OCI-LY7 (cell line): ENCODE measurements around the gene TRIM29. TPM values are rescaled to one million over a fixed set of nuclear protein-coding genes. Genes with fewer than 3 reads are reported as not detected.

Experiments
- Bru-seq: library from RNA; stranded (reverse); fragments of 400-500 nt; gene quantifications from one replicate; lab custom pipeline; 2021; lab: Mats Ljungman, UMichigan
- BruChase-seq, 2 experiments: library from RNA; stranded (reverse); fragments of 400-500 nt; gene quantifications; one replicate each; lab custom pipeline; 2021; lab: Mats Ljungman, UMichigan
- BruUV-seq: library from RNA; stranded (reverse); fragments of 400-500 nt; replicated peaks from 2 replicates; lab custom pipeline; 2021; lab: Mats Ljungman, UMichigan
- CTCF ChIA-PET: fragments of 300-600 bp; sonication (Branson Sonifier 250); formaldehyde crosslinking; loops from one replicate; lab custom pipeline; 2022; ENCODE audit warnings: antibody characterized with exemption; ENCODE audit not compliant: unreplicated experiment; lab: Charles Lee
- POLR2A ChIA-PET: fragments of 300-600 bp; sonication (Branson Sonifier 250); formaldehyde crosslinking; loops from one replicate; lab custom pipeline; 2022; ENCODE audit warnings: antibody characterized with exemption; lab: Charles Lee
- DNase-seq: peaks from one replicate; pipeline ENCODE4 v3.0.0-alpha.2; 2015; ENCODE audit warnings: low spot score
- H2AFZ ChIP-seq: fragments of 200-600 bp; sonication (generic), shearing (Covaris generic); 2 replicates; pipeline ENCODE4 v1.6.1; 2014; ENCODE audit warnings: mild to moderate bottlenecking, antibody characterized with exemption, low read length, moderate library complexity
- H3K27ac ChIP-seq: fragments of 200-600 bp; sonication (generic); 2 replicates; pipeline ENCODE4 v1.5.1; 2014; ENCODE audit warnings: mixed run types, low read depth, mild to moderate bottlenecking, moderate library complexity, low read length, inconsistent platforms; ENCODE audit not compliant: poor library complexity, severe bottlenecking
- H3K36me3 ChIP-seq: fragments of 200-600 bp; sonication (generic); 2 replicates; pipeline ENCODE4 v1.6.1; 2014; ENCODE audit warnings: mild to moderate bottlenecking, antibody characterized with exemption, low read length, moderate library complexity, mixed read lengths; ENCODE audit not compliant: insufficient read depth
- H3K4me1 ChIP-seq: fragments of 200-600 bp; sonication (generic); 2 replicates; pipeline ENCODE4 v1.5.1; 2014; ENCODE audit warnings: mild to moderate bottlenecking, low read length; ENCODE audit not compliant: insufficient read depth, poor library complexity, severe bottlenecking
- H3K4me2 ChIP-seq: fragments of 200-600 bp; sonication (generic); 2 replicates; pipeline ENCODE4 v1.6.1; 2014; ENCODE audit warnings: mild to moderate bottlenecking, low read length
- H3K4me3 ChIP-seq: fragments of 200-600 bp; sonication (generic); 2 replicates; pipeline ENCODE4 v1.5.1; 2014; ENCODE audit warnings: mild to moderate bottlenecking, low read depth, low read length; ENCODE audit not compliant: poor library complexity, severe bottlenecking
- H3K79me2 ChIP-seq: fragments of 200-600 bp; sonication (generic); 2 replicates; pipeline ENCODE4 v1.6.1; 2016; ENCODE audit warnings: low read depth, mild to moderate bottlenecking, low read length, moderate library complexity, mixed read lengths; ENCODE audit not compliant: insufficient read depth
- H3K9me2 ChIP-seq: fragments of 200-600 bp; sonication (generic); 2 replicates; pipeline ENCODE4 v1.6.1; 2016; ENCODE audit warnings: mild to moderate bottlenecking, low read length, mixed read lengths; ENCODE audit not compliant: insufficient read depth
- H3K9me3 ChIP-seq: fragments of 200-600 bp; sonication (generic); 2 replicates; pipeline ENCODE4 v1.6.1; 2014; ENCODE audit warnings: mild to moderate bottlenecking, mixed run types, low read length, mixed read lengths
- H4K20me1 ChIP-seq: fragments of 200-600 bp; sonication (generic); 2 replicates; pipeline ENCODE4 v1.6.1; 2014; ENCODE audit warnings: mild to moderate bottlenecking, antibody characterized with exemption, low read length, moderate library complexity, mixed read lengths; ENCODE audit not compliant: insufficient read depth
- EZH2phosphoT487 ChIP-seq: fragments of 200-600 bp; sonication (generic); IDR thresholded peaks from 2 replicates; pipeline ENCODE4 v1.6.1; 2018; ENCODE audit warnings: low read depth, borderline replicate concordance, mild to moderate bottlenecking, mixed run types, antibody characterized with exemption, low read length, moderate library complexity, mixed read lengths
- intact Hi-C: fragments of 100-400 bp; cut with micrococcal nuclease; formaldehyde crosslinking; loops from one replicate; pipeline ENCODE4 v1.10.0; 2022; ENCODE audit not compliant: unreplicated experiment
- long read RNA-seq: library from polyadenylated mRNA; stranded (forward); transcript quantifications from one replicate; pipeline ENCODE4 v2.0.0, GENCODE V29; 2022
- total RNA-seq, 2 experiments: library from RNA; depleted of rRNA in 1 of 2; stranded (reverse); fragments of >200 nt in 1 of 2; shearing (Covaris generic) in 1 of 2; gene quantifications; 2 replicates each; pipeline ENCODE4 v1.2.3, GENCODE V29; 2014 to 2022
- TF ChIP-seq, protein P1 (sequence below): fragments of 200-600 bp; sonication (generic); conservative IDR thresholded peaks from 2 replicates; pipeline ENCODE4 v1.5.1; 2014; ENCODE audit warnings: mild to moderate bottlenecking, antibody characterized with exemption, low read length, moderate library complexity, mixed read lengths

Gene TRIM29
- total RNA-seq (2014; rRNA removed; shearing (Covaris generic)) = not detected in 2 replicates
- total RNA-seq (2022) = not detected in 2 replicates
- percentile 10 among the genes with signal in this experiment for Bru-seq, nascent RNA
- BruChase-seq, experiment 1, labeled RNA remaining after a 6-hour chase = percentile 12 among the genes with signal in this experiment
- percentile 8 among the genes with signal in this experiment for BruChase-seq, experiment 2, labeled RNA remaining after a 2-hour chase
- long read RNA-seq = 0 reads

- Histone ChIP-seq H3K27ac (no peak within 1 kb of the TSS), H3K79me2 (no peaks in the 10 kb centered on the region), H2AFZ (no peak within 1 kb of the TSS), H3K36me3 (no peaks in the 10 kb centered on the region), H3K4me2 (no peak within 1 kb of the TSS), H3K9me3 (no peaks in the 10 kb centered on the region), H4K20me1 (no peaks in the 10 kb centered on the region), H3K4me1 (no peaks in the 10 kb centered on the region), H3K4me3 (no peak within 1 kb of the TSS), H3K9me2 (no peaks in the 10 kb centered on the region)
- ChIA-PET POLR2A (no interaction called here), CTCF (no interaction called here)
- no TSS peak for BruUV-seq
- intact Hi-C loops = no loop called here
- TF ChIP-seq EZH2phosphoT487 = no peak
- TF ChIP-seq, protein P1, sequence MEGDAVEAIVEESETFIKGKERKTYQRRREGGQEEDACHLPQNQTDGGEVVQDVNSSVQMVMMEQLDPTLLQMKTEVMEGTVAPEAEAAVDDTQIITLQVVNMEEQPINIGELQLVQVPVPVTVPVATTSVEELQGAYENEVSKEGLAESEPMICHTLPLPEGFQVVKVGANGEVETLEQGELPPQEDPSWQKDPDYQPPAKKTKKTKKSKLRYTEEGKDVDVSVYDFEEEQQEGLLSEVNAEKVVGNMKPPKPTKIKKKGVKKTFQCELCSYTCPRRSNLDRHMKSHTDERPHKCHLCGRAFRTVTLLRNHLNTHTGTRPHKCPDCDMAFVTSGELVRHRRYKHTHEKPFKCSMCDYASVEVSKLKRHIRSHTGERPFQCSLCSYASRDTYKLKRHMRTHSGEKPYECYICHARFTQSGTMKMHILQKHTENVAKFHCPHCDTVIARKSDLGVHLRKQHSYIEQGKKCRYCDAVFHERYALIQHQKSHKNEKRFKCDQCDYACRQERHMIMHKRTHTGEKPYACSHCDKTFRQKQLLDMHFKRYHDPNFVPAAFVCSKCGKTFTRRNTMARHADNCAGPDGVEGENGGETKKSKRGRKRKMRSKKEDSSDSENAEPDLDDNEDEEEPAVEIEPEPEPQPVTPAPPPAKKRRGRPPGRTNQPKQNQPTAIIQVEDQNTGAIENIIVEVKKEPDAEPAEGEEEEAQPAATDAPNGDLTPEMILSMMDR = no peak
- no peak for DNase-seq
Observed at GRCh38 chr11:120137611-120138521, at the start of gene TRIM29. Gene TRIM29, minus strand, starts transcription at chr11:120138113. Its CDS starts 82 bp downstream, at chr11:120138031.

DNA sequence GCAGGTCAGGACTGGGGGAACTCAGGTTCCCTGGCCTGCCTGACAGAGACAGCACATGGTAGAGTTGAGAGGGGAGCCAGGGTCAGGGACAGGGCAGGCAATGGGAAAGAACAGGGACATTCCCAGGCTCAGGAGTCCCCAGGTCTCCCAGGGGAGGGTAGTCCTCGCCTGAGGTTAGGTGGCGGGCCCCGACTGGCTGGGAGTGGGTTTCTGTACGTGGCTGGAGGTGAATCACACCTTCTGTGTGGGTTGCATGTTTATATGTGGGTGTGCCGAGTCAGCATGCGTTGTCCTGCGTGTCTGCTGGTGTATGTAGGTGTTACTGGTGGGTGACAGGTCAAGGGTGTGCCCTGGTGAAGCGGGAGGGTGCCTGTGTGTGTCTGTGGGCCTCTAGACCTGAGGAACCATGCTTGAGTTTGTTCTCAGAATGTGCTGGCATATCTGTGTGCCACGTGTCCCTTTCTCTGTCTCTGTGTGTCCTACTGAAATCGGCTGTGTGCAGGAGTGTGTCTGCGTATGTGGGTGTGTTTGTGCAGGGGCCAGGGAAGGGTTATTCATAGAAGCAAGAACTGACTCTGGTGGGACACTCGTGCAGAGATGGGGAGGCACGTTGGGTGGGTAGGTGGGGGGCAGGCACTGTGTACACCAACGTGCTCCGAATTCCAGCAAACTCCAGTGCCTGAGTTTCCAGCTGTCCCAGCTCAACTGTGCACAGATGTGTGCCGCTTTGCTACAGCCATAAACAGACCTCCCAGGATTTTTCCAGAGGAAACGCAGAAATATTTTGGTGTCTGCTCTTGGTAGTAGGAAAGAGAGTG is 49.1 kb upstream of the TRIM29 start:
- Histone ChIP-seq H2AFZ (no peak overlapping the region), H3K9me3 (no peaks in the 10 kb centered on the region), H3K27ac (no peak overlapping the region), H3K79me2 (no peaks in the 10 kb centered on the region), H3K4me3 (no peak overlapping the region), H4K20me1 (no peaks in the 10 kb centered on the region), H3K4me2 (no peak overlapping the region), H3K36me3 (no peaks in the 10 kb centered on the region), H3K4me1 (no peaks in the 10 kb centered on the region), H3K9me2 (no peaks in the 10 kb centered on the region)
- intact Hi-C loops = no loop called here
- ChIA-PET POLR2A (no interaction called here), CTCF (no interaction called here)
- TF ChIP-seq, protein P1 = no peak
- TF ChIP-seq EZH2phosphoT487 = no peak
- no TSS peak for BruUV-seq
- no peak for DNase-seq
